ENCODE results near the gene CPNE7. TPM values are rescaled to one million over a fixed set of nuclear protein-coding genes. Genes with fewer than 3 reads are reported as not detected.
A peak's percentile ranks its signal among the peaks of the same experiment; 100 is the strongest.
"Not testable (repeated sequence)": the region's sequence is repeated elsewhere in the genome, so short reads cannot be mapped to it uniquely, and the experiment has no call there.

The CPNE7 gene
- total RNA-seq, 2 experiments from 2014 or later: 3.9 to 4.3 TPM

DNA sequence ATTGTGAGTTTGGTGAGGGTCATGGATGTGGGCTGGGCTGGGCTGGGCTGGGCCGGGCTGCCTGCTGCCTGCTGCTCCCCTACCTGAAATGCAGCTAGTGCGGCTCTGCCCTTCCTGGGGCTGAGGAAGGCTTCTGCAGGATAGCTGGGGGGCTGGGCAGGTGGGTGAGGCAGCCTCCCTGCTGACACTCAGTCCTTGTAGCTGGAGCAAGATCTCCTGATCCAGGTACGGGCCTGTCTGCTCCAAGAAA, 10.4 kb upstream of the CPNE7 start:
- POLR2A ChIA-PET: interaction anchor here (1.3 kb wide), 1 partner anchor 249 kb away, joined by 3 read pairs; no protein-coding TSS in a partner anchor
- Mint-ChIP-seq H3K27me3 (no peaks in the 10 kb centered on the region), H3K27ac (no peak overlapping the region), H3K4me1 (peaks cover 39% of the 10 kb centered on the region), H3K9me3 (no peaks in the 10 kb centered on the region), H3K36me3 (peaks cover 27% of the 10 kb centered on the region), H3K4me3 (peak overlapping the region; percentile 52)
- no peak for DNase-seq
- ATAC-seq (ENCODE audit: low read depth): no peak

DNA sequence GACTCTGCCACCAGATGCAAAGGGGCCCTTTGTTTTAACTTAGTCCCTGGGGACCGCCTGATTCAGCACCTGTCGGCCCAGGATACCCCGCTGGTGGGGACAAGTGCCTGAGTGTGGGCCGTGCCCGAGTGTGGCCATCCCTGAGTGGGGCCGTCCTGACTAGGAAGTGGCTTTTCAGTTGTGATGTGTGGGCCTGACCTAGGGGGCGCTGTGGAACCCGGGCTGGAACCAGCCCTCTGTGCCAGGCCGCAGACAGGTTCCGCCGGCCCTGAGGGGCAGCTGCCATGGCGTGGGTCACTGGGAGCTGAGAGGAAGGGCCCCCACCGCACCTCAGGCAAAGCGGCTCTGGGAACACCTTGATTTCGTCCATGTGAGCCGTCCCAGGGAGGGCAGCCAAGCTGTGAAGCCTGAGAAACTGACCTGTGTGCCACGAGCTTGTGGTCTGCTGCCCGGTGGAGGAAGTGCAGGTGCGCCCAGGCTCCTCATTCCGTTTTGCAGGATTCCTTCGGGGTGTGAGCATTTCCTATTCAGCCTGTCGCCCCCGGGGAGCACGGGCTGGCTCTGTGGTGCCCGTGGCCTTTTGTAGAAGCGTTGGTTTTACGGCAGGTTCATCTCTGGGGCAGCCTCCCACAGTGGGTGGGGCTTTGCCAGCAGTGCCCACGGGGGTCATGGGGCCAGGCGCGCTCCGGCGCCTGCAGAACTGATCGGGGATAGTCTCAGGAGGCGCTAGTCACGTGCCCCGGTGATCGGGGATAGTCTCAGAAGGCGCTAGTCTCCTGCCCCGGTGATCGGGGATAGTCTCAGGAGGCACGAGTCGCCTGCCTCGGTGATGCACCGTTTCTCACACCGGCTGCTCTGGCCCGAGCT, 9.8 kb upstream of the CPNE7 start:
- H3K9me3 Mint-ChIP-seq: no peaks in the 10 kb centered on the region
- H3K27ac Mint-ChIP-seq: no peak overlapping the region
- peak; percentile 43 for ATAC-seq (ENCODE audit: low read depth)
- no peaks in the 10 kb centered on the region for H3K27me3 Mint-ChIP-seq
- peak; percentile 75 for DNase-seq
- POLR2A ChIA-PET: interaction anchor here (1.3 kb wide), 1 partner anchor 250 kb away, joined by 3 read pairs; no protein-coding TSS in a partner anchor
- H3K4me3 Mint-ChIP-seq: peak overlapping the region; percentile 52
- H3K36me3 Mint-ChIP-seq: peaks cover 27% of the 10 kb centered on the region
- H3K4me1 Mint-ChIP-seq: peaks cover 39% of the 10 kb centered on the region

DNA sequence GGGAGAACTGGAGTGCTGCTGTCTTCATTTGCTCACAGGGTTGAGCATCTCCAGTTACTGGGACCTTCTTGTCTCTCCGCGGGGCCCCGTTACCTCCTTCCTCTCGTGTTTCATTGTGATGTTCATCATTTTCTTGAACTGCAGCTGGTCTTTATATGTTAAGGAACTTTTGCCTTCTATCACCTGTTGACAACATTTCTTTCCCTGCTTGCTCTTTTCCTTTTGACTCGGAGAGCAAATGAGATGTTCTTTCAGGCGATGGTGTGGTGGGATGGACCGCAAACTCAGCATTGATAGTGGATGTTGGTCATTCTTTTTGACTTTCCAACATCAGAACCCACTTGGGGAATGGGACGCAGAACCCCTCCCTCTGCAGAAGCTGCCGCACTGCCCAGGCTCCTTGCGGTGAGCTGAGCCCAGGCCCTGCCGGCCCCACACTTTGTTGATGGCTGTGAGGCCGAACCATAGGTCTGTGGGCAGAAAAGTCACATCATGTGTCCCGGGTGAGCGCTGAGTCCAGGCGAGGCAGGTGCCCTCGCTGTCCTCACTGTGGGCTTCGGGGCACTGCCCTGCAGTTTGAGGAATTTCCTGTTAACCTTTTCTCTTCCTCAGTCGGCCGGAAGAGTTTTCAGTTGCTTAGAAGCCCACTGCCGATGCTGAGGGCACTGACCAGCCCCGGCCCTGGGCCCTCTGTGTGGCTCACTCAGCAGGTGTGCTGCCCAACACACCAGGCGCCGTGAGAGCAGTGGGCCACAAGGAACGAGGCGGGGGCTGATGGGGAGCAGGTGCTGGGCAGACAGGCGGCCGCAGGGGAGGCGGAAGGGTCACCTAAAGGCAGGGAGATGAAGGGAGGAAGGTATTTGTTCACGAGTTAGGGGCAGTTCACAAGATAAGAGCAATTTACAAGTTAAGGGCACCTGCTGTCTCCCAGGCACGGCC, 7.6 kb upstream of the CPNE7 start:
- no peak overlapping the region for H3K4me3 Mint-ChIP-seq
- H3K4me1 Mint-ChIP-seq: peaks cover 37% of the 10 kb centered on the region
- H3K27ac Mint-ChIP-seq: no peak overlapping the region
- POLR2A ChIA-PET: no interaction called here
- ATAC-seq (ENCODE audit: low read depth) (no peak), DNase-seq (no peak)
- peaks cover 6% of the 10 kb centered on the region for H3K27me3 Mint-ChIP-seq
- peaks cover 11% of the 10 kb centered on the region for H3K36me3 Mint-ChIP-seq
- H3K9me3 Mint-ChIP-seq: no peaks in the 10 kb centered on the region

DNA sequence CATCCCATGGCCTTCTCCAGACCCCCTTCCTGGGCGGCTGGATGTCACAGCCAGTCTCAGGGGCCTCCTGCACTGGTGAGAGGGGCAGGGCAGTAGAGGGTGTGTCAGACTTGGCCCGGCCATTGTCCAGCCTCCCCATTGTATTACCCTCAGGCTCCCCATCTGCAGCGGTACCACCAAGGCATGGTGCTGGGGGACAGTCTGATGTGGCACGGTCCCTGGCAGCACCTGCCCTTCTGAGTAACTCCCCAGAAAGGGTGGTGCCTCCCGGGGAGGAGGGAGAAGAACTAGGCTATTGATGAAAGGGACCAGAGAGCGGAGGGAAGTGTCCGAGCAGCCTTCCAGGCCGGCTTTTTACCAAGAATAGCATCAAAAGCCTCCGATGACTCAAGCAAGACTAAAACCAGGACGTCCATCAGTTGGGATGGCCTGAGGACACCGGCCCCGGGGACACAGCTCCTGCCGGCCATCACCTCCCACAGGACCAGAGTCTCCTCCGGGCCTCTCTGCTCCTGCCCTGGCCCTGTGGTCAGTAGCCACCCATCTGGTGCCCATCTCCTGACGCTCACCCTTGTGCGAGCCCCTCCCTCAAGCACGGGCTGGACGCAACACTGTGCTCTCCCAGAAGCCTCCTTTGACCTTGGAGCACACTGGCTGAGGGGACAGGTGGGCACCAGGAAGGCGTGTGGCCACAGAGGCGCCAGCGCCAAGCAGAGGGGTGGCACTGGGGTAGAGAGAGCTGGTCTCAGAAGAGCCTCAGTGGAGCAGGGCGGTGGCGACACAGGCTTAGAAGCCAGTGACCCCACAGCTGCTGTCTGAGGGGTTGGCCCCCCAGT, 5.8 kb upstream of the CPNE7 start:
- POLR2A ChIA-PET: interaction anchor here (0.9 kb wide), 2 partner anchors 18 to 80 kb away, joined by 3 to 4 read pairs; no protein-coding TSS in a partner anchor
- Mint-ChIP-seq H3K36me3 (peaks cover 3% of the 10 kb centered on the region), H3K4me3 (no peak overlapping the region), H3K27me3 (peaks cover 9% of the 10 kb centered on the region), H3K9me3 (no peaks in the 10 kb centered on the region), H3K27ac (no peak overlapping the region), H3K4me1 (peaks cover 28% of the 10 kb centered on the region)
- no peak for DNase-seq
- no peak for ATAC-seq (ENCODE audit: low read depth)

DNA sequence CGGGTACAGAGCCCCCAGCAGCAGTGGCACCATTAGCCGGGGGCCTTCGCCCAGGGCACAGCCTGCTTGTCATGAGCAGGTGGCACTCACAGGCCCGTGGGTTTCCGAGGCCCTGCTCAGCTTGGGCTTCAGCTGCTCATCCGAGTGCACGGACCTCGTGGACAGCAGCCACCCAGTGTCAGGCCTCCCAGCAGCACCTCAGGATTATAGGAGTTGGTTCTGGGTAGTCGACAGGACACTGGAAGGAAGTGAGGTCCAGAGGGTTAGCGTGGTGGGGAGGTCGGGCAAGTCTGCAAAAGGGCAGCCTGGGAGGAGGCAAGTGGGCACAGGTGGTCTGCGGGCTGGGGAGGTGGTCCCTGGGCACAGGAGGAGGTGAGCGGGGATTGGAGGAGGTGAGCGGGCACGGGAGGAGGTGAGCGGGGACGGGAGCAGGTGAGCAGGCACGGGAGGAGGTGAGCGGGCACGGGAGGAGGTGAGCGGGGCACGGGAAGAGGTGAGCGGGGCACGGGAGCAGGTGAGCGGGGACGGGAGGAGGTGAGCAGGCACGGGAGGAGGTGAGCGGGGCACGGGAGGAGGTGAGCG, 5.1 kb upstream of the CPNE7 start:
- ATAC-seq (ENCODE audit: low read depth) (no peak), DNase-seq (no peak)
- POLR2A ChIA-PET: interaction anchor here (0.9 kb wide), 2 partner anchors 19 to 79 kb away, joined by 3 to 4 read pairs; no protein-coding TSS in a partner anchor
- H3K36me3 Mint-ChIP-seq: no peaks in the 10 kb centered on the region
- H3K27ac Mint-ChIP-seq: no peak overlapping the region
- H3K4me3 Mint-ChIP-seq: no peak overlapping the region
- H3K27me3 Mint-ChIP-seq: peaks cover 11% of the 10 kb centered on the region
- H3K9me3 Mint-ChIP-seq: no peaks in the 10 kb centered on the region
- peaks cover 21% of the 10 kb centered on the region for H3K4me1 Mint-ChIP-seq

DNA sequence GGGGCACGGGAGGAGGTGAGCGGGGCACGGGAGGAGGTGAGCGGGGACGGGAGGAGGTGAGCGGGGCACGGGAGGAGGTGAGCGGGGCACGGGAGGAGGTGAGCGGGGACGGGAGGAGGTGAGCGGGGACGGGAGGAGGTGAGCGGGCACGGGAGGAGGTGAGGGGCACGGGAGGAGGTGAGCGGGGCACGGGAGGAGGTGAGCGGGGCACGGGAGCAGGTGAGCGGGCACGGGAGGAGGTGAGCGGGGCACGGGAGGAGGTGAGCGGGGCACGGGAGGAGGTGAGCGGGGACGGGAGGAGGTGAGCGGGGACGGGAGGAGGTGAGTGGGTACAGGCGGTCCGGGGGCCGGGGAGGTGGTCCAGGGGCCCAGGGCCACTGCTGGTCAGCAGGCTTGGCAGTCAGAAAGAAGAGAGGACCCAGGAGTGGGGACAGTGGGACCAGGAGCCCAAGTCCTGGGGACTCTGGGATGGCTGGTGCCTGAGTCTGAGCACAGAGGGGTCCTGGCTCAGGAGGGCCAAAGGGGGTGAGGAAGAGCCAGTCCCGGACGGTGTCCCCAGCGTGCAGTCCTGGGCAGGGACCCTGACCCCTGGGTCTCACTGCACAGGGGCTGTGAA, 4.5 kb upstream of the CPNE7 start:
- Mint-ChIP-seq H3K27me3 (peaks cover 11% of the 10 kb centered on the region), H3K4me1 (peaks cover 14% of the 10 kb centered on the region)
- H3K4me3 Mint-ChIP-seq; DNase-seq; H3K27ac Mint-ChIP-seq; H3K36me3 Mint-ChIP-seq; ATAC-seq (ENCODE audit: low read depth); H3K9me3 Mint-ChIP-seq; POLR2A ChIA-PET: not testable (repeated sequence)

DNA sequence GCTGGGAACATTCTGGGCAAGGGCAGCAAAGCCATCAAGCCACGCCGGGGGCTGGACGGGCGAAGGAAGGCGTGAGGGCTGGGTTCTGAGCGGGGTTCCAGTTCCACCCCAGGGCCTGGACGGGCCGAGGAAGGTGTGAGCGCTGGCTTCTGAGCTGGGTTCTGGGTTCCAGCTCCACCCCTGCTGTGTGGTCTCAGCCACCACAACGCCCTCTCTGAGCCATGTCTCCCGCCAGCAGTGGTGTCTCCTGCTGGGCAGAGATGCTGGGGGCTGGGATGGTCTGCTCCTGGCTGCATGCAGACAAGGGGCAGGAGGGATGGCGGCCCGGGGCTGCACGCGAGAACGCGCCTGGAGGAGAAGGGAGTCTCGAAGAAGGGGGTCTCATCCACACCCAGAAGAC, 3.9 kb upstream of the CPNE7 start:
- peaks cover 11% of the 10 kb centered on the region for H3K4me1 Mint-ChIP-seq
- peaks cover 11% of the 10 kb centered on the region for H3K27me3 Mint-ChIP-seq
- no peak for ATAC-seq (ENCODE audit: low read depth)
- no peak overlapping the region for H3K27ac Mint-ChIP-seq
- no peak for DNase-seq
- H3K4me3 Mint-ChIP-seq: no peak overlapping the region
- H3K9me3 Mint-ChIP-seq: no peaks in the 10 kb centered on the region
- H3K36me3 Mint-ChIP-seq: no peaks in the 10 kb centered on the region
- POLR2A ChIA-PET: no interaction called here

DNA sequence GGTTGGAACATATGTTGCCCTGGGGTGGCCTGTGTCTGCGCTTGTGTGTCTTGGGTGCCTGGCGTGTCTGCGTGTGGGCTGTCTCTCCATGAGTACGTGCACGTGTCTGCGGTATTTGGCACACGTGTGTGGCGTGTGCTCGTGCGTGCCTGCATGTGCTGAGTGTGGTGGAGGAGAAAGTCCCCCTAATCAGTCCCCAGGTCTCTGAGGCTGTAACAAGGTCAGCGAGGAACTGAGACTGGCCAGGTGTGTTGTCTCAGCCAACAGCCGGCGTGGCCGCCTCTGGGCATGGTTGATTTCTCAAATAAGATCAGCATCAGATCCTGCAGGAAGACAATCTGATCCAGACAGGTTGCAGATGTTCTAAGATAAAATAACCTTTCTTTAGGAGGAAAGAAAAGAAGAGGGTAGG, 3.5 kb upstream of the CPNE7 start:
- Mint-ChIP-seq H3K4me3 (no peak overlapping the region), H3K4me1 (peaks cover 11% of the 10 kb centered on the region), H3K36me3 (no peaks in the 10 kb centered on the region), H3K27ac (no peak overlapping the region), H3K27me3 (peaks cover 13% of the 10 kb centered on the region), H3K9me3 (no peaks in the 10 kb centered on the region)
- ATAC-seq (ENCODE audit: low read depth) (no peak), DNase-seq (no peak)
- POLR2A ChIA-PET: no interaction called here

DNA sequence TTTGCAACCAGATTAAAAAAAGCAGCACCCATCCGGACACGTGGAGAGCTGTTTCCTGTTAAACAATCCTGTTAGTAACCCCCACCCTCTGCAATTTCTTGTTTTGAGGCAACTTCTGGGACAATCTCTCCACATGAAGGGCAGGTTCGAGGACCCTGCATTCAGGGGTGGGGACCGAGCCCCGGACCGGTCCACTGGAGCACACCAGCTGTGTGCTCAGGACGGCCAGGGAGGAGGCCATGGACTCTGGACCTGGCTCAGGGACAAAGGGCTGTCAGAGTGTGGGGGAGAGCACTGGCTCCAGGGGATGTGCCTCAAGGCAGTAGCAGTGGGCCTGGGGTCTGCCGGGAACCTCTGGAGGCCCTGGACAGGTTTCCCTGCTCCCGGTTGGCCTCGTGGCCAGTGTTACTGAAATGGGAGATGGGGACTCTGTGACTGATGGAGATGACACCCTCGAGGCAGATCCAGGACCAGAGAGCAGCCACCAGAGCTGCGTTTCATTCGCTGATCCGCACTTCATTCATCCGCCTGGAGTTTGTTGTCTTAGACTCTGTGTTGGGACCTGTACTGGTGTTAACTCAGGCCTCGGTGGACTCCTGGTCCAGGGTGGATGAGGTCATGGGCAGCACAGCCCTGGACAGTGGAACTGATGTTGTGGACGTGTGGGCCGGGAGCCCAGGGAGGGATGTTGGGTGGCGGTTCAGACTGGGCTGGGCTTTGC, 2.9 kb upstream of the CPNE7 start:
- Mint-ChIP-seq H3K9me3 (no peaks in the 10 kb centered on the region), H3K4me3 (no peak overlapping the region), H3K27me3 (peaks cover 16% of the 10 kb centered on the region), H3K27ac (no peak overlapping the region), H3K4me1 (peaks cover 11% of the 10 kb centered on the region), H3K36me3 (no peaks in the 10 kb centered on the region)
- ATAC-seq (ENCODE audit: low read depth): no peak
- DNase-seq: no peak
- POLR2A ChIA-PET: no interaction called here

DNA sequence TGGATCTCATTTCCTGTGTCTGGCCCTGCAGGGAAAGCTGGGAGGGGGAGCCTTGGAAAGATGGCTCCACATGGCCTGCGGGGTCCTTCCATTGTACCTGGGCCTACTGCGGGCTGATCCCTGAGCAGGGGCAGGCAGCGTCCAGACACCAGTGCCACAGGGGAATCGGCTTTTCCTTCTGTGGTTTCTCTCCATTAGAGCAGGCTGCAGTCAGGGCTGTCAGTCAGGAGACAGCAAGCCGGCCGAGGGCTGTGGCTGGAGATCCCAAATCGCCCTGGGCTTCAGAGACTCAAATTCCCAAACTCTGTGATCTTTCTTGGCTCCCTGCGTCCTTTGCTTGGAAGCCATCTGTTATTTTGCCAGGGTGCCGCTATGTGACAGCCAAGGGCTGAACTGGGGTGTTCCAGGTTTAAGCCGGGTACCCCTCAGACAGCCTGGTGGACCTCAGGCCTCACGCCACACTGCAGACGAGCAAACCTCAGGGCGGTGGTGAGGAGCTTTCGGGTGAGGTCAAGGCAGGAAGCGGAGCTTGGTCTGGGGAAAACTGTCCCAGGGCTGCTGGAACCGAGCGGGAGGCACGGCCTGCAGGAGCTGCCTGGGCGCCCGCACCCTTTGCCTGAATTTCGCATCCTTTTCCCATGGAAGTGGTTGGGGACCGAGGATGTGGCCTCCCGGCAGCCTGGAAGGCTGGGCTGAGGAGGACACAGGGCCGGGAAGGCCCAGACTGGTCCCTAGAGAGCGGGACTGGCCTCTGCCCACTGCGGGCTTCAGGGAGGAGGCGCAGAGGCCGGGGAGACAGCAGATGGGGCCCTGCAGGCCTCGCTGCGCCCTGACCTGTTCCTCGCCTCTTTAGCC, 1.5 kb upstream of the CPNE7 start:
- H3K9me3 Mint-ChIP-seq: no peaks in the 10 kb centered on the region
- H3K27me3 Mint-ChIP-seq: peaks cover 18% of the 10 kb centered on the region
- POLR2A ChIA-PET: no interaction called here
- no peaks in the 10 kb centered on the region for H3K36me3 Mint-ChIP-seq
- no peak for ATAC-seq (ENCODE audit: low read depth)
- H3K4me3 Mint-ChIP-seq: no peak overlapping the region
- DNase-seq: no peak
- H3K4me1 Mint-ChIP-seq: peaks cover 10% of the 10 kb centered on the region
- H3K27ac Mint-ChIP-seq: no peak overlapping the region

DNA sequence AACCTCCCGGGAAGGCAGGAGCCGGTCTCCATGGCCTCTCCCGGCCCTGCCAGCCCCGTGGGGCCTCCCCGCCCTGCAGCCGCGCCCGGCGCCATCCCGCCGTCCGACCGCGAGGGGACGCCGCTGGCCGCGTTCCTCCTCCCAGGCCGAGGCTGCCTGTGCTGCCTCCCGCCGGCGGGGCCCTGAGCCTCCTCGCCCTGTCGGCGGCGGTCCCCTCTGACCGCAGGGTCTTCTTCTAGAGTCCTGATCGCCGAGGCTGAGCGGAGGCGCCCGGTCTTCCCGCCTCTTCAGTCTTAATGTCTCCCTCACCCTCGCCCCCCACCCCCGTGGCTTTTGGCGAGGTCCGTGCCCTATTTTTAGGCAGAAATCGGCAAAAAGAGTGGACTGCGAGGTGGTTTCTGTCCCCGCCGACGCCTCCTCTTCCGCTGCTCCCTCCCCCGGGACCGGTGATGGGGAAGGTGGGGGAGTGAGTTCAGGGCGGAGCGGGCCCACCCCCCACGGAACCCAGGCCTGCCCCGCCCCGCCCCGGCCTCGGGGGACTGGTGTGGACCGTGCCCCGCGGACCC, 794 bp upstream of the CPNE7 start:
- H3K27me3 Mint-ChIP-seq: peaks cover 18% of the 10 kb centered on the region
- DNase-seq (peak; percentile 80), ATAC-seq (ENCODE audit: low read depth) (peak; percentile 76)
- H3K9me3 Mint-ChIP-seq: no peaks in the 10 kb centered on the region
- H3K4me1 Mint-ChIP-seq: peaks cover 10% of the 10 kb centered on the region
- no peak overlapping the region for H3K27ac Mint-ChIP-seq
- POLR2A ChIA-PET: no interaction called here
- no peaks in the 10 kb centered on the region for H3K36me3 Mint-ChIP-seq
- no peak overlapping the region for H3K4me3 Mint-ChIP-seq

Measured in activated naive CD8-positive, alpha-beta T cell treated with anti-CD3 and anti-CD28 coated beads, Interleukin-2, amount 10 ng/mL, durations not matched to agents 7 days and 5 days (primary cell).